SKM-1 (cell line): ENCODE results near the gene PRRC1.

ENCODE experiments used
- DNase-seq: peaks from one replicate; lab custom pipeline; 2025; ENCODE audit not compliant: unreplicated experiment; lab: John Stamatoyannopoulos, UW

Gene PRRC1

GRCh38 chr5:127517480-127518318 lies at the start of gene PRRC1:
Gene PRRC1, plus strand, starts transcription at chr5:127517640. Its CDS starts 5,840 bp downstream, at chr5:127523480.
- DNase-seq: peak; percentile 83

DNA sequence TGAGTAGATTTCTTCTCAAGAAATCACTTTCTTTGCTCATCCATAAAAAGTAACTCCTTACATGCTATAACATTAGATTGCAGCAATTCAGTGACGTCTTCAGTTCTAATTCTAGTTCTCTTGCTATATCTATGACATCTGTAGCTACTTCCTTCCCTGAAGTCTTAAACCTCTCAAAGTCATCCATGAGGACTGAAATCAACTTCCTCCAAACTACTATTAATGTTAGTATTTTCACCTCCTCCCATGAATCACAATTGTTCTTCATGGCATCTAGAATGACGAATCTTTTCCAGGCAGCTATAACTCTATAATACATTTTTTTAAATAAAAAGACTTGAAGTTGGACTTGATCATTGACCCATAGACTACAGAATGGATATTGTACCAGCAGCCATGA lies 46.2 kb upstream of the PRRC1 start:
- no peak for DNase-seq

- no peak for DNase-seq
Observed at GRCh38 chr5:127472700-127473099, 44.7 kb upstream of the PRRC1 start.

DNA sequence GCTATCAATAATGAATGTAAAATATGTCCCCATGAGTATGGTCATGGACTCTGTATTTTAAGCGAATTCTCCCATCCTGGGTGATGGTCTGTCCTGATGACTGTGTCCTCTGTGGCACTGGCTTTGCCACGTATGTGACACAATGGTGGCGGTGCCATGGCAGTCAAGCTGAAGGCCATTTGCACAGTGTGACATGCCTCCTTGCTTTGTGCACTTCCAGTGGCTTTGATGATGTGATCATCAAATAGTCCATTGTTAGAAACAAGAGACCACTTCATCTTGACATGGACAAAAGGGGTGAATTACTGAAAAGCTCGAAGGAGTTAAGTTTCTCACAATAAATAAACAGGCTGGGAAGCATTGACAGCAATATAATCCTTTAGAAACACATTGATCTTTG lies 31.0 kb upstream of the PRRC1 start:
- no peak for DNase-seq

DNA sequence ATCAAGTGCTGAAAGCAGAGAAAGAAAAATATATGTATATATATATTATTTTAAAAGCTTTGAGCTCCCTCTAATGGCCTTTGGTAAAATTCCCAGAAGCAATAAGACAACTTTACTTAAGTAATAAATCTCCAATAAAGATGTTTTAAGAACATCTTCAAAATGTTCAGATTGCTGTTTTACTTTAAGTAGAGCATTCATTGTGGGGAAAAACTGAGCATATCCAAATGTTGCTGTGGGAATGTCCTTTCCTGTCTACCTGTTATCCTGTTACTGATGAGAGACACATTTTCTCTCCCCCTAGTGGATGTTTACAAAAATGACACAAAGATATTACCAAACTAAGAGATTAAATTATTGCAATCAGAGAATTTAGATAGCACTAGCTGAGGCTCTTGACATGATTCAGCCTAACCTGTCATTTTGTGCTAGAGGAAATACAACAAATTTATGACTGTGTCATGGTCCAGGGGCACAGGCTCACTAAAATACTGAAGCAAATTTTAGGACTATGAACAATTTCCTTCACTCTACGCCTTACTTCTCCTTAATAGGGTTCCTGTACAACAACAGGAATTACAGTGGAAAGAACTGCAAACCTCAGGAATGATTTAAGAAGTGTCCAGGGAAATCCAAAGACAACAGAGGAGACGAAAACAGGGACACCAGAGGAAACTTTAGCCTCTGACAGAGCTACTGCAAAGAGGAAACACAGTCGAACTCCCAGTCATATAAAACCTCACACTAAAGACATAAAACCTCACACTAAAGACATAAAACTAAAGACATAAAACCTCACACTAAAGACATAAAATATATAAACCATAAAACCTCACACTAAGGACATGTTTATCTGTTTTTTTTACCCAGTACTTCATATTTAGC lies 24.3 kb upstream of the PRRC1 start:
- DNase-seq: peak; percentile 75

DNA sequence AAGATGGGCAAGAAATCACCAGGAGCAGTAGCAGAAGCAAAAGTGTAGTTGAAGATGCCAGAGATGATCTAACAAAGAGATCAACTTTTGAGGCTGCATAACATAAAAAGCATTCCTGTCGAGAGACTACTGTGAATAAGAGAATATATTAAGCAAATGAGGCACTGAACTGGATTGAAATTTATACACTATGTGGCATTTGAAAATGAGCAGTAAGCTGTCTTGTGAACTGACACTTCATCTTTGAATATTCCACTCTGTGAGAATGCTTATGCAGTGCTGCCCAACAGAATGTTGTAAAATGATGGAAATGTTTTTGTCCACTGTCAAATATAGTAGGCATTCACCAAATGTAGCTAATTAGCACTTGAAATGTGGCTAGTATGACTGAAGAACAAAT lies 18.9 kb upstream of the PRRC1 start:
- DNase-seq: no peak

- no peak for DNase-seq
Observed at GRCh38 chr5:127505905-127506304, 11.5 kb upstream of the PRRC1 start.

DNA sequence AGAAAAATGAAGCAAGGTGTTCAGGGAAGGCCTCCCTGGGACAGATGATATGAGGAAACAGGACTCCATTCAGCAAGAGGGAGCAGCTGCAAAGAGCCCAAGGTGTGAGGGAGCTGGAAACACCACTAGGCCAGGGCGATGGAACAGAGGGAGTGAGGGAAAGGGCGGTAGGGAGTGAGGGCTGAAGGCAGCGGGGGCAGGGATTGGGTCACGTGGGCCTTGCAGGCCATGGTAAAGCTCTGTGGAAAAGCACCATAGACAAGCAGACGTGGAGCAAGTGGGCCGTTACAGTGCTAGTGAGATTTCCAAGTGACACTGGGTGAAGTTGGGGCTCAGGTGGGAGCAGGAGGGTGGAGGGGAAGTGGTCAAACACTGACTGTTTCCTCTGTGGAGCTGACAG lies 10.8 kb upstream of the PRRC1 start:
- no peak for DNase-seq

- DNase-seq: no peak
Observed at GRCh38 chr5:127508644-127509373, 8.6 kb upstream of the PRRC1 start.

- DNase-seq: no peak
Observed at GRCh38 chr5:127513408-127513970, 4.0 kb upstream of the PRRC1 start.

DNA sequence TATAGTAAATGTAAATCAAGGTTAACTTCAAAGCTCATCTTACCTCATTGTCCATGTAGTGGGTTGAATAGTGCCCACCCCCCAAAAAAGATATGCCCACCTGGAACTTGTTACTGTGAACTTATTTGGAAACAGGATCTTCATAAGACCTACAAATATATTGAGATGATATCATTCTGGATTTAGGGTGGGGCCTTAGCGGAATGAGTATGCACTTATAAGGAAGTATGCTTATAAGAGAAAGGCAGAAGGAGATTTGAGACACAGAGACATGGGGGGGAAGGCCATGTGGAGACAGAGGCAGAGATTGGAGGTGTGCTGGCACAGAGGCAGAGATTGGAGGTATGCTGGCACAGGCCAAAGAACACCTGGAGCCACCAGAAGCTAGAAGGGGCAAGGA lies 2.6 kb upstream of the PRRC1 start:
- DNase-seq: no peak

- no peak for DNase-seq
Observed at GRCh38 chr5:127515693-127516440, 1.6 kb upstream of the PRRC1 start.

GRCh38 chr5:127517110-127517479 lies 345 bp upstream of the PRRC1 start:
- DNase-seq: no peak

GRCh38 chr5:127518319-127518621 lies 830 bp downstream of the PRRC1 start:
- DNase-seq: no peak

DNA sequence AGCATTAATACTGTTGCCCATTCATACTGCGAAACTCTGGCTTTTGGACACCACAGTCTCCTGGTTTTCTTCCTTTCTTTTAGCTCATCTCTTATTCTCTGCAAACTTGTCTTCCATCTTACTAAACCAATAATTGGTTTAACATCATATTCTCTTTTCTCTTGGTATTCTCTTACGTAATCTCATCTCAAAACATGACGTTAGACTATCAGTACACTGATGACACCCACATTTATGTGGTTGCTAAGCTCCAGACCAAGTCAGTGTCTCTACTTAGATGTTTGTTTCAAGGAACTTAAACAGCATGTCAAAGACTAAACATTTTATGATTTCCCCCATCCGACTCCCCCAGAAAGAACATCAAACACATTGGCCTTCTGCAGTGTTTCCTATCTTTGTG lies 2.1 kb downstream of the PRRC1 start:
- no peak for DNase-seq

GRCh38 chr5:127521138-127521770 lies 3.8 kb downstream of the PRRC1 start:
- no peak for DNase-seq

DNA sequence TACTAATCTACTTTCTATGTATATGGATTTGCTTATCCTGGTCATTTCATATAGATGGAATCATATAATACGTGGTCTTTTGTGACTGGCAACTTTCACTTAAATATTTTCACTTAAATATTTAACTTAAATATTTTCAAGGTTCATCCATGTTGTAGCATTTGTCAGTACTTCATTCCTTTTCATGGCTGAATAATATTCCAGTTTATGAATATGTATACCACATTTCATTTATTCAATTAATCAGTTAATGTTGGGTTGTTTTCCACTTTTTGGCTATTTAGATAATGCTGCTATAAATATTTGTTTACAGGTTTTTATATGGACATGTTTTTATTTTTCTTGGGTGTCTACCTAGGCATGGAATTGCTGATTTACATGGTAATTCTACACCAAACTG lies 7.7 kb downstream of the PRRC1 start:
- no peak for DNase-seq

DNA sequence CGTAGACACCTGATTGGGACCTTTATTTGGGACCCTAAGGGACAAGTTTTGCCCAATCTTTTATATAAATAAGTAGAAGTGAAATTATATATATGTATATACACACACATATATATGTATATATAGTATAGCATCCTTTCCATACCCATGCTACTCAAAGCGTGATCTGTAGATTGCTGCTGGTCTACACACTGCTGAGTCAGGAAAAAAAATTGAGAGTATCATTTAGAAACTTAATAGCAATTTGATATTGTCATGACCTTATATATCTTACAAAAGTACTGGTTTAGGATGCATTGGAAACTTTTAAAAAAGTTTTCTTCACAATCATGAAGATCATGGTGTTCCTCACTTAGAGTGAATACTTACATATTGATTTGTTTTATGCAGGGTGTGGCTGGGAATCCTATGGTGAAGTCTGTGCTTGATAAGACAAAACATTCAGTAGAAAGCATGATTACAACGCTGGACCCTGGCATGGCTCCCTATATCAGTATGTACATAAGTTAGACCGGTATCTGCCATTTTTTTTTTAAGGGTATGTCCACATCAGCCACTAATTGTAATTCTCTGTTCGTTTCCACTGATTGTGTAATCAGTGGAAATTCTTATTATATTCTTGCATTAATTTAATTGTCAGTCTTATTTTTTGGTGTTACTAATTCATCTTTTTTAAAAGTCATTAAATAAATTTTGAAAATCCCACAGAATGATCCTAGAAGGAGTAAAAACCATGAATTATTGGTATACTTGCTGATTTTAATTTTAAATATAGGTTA lies 12.7 kb downstream of the PRRC1 start:
- DNase-seq: no peak

DNA sequence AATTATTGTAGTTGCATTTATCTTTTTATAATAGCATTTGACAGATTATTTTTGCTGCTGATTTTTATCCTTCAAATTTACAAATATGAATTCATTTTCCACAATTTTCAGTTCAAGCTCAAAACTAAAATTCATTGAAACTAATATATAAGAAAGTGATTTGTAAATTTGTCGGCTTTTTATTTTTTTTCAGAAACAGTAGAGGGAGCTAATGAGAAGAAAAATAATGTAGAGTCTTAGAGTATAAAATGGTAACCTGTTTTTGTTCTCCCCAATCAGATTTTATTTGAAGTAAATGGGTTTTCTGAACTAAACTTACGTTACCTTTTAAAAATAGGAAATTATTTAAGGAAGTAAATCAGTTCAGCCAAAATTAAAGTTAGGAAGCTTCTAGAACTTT lies 19.2 kb downstream of the PRRC1 start:
- DNase-seq: peak; percentile 2
